Measurements from ENCODE around the gene KIF26A. TPM values are rescaled to one million over a fixed set of nuclear protein-coding genes. Genes with fewer than 3 reads are reported as not detected.

KIF26A gene
- total RNA-seq, 1 donor from 2014 or later, result 20.0 TPM

GRCh38 chr14:104220215-104221070, 82.1 kb downstream of the KIF26A start:
- H3K9me3 Mint-ChIP-seq, result no peaks in the 10 kb centered on the region
- peaks cover 26% of the 10 kb centered on the region for H3K4me1 Mint-ChIP-seq
- no peak overlapping the region for H3K4me3 Mint-ChIP-seq
- no peaks in the 10 kb centered on the region for H3K36me3 Mint-ChIP-seq
- no peak for DNase-seq (ENCODE audit: low spot score in 2 of 2, unreplicated experiment in 2 of 2)
- no peak overlapping the region for H3K27ac Mint-ChIP-seq
- H3K27me3 Mint-ChIP-seq (ENCODE audit: low read depth), result peaks cover 8% of the 10 kb centered on the region
- no peak for TF ChIP-seq CTCF (IDR thresholded peaks at IDR 0.05; ENCODE audit: unreplicated experiment)

DNA sequence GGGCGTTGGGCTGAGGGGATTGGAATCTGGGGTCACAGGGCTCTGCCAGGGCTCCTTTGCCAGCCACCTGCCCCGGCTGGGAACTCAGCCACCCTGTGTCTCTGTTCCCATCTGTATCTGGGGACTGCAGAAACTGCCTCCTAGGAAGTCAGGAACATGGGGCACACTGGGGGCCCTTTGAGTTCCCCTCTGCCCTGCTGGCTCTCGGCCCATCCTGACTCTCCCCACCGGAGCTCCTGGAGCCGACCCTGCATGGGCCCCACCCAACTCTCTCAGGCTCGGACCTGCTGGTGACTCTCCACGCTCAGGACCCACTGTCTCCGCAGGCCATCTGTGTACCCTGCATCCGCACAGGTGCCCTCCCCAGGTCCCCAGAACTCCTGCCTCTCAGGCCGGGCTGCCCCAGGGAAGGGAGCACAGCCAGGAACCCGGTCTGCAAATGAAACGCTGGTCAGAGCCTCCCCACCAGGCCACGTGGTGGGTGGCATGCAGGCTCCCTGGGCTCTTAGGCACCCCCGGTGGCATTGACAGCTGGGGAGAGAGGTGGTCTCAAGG, 82.8 kb downstream of the KIF26A start:
- no peaks in the 10 kb centered on the region for H3K36me3 Mint-ChIP-seq
- TF ChIP-seq CTCF (IDR thresholded peaks at IDR 0.05; ENCODE audit: unreplicated experiment), result no peak
- H3K9me3 Mint-ChIP-seq, result no peaks in the 10 kb centered on the region
- no peak overlapping the region for H3K27ac Mint-ChIP-seq
- H3K4me3 Mint-ChIP-seq, result no peak overlapping the region
- DNase-seq (ENCODE audit: low spot score in 2 of 2, unreplicated experiment in 2 of 2), result no peak
- peaks cover 29% of the 10 kb centered on the region for H3K4me1 Mint-ChIP-seq
- H3K27me3 Mint-ChIP-seq (ENCODE audit: low read depth), result peaks cover 8% of the 10 kb centered on the region

DNA sequence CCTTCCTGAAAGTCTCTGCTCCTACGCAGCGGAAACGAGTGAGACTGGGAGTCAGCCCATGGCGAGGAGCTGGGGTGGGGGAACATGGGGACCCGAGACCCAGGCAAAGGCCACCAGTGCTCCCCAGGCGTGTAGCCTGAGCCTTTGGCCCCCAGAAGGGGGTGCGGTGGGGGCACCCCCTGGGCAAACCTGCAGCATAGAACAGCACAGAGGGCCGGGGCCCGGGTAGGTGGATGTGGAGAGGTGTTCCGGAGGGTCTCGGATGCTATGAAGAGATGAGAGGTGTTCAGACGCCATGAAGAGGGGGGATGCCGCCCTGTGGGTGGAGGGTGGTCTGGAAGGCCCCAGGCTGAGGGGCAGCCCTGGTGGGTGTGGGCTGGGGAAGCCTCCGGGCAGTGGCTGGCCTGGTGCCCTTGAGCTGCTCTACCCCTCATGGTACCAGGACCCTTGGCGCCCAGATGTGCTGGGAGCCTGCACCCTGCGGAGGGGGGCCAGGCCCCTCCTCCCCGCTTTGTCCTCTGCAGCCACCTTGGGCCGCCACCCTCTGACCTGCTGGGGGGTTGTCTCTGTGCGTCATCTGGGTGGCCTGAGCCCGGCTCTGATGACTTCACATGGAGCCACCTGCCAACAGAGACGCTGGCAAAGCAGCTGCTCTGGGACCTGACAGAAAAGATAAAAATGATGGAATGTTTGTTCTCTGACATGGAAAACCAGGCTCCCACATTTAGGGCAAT, 83.4 kb downstream of the KIF26A start:
- Mint-ChIP-seq H3K4me3 (no peak overlapping the region), H3K9me3 (no peaks in the 10 kb centered on the region), H3K4me1 (peaks cover 32% of the 10 kb centered on the region), H3K27ac (no peak overlapping the region), H3K36me3 (no peaks in the 10 kb centered on the region), H3K27me3 (ENCODE audit: low read depth) (peaks cover 6% of the 10 kb centered on the region)
- no peak for TF ChIP-seq CTCF (IDR thresholded peaks at IDR 0.05; ENCODE audit: unreplicated experiment)
- DNase-seq (ENCODE audit: low spot score in 2 of 2, unreplicated experiment in 2 of 2), result no peak

DNA sequence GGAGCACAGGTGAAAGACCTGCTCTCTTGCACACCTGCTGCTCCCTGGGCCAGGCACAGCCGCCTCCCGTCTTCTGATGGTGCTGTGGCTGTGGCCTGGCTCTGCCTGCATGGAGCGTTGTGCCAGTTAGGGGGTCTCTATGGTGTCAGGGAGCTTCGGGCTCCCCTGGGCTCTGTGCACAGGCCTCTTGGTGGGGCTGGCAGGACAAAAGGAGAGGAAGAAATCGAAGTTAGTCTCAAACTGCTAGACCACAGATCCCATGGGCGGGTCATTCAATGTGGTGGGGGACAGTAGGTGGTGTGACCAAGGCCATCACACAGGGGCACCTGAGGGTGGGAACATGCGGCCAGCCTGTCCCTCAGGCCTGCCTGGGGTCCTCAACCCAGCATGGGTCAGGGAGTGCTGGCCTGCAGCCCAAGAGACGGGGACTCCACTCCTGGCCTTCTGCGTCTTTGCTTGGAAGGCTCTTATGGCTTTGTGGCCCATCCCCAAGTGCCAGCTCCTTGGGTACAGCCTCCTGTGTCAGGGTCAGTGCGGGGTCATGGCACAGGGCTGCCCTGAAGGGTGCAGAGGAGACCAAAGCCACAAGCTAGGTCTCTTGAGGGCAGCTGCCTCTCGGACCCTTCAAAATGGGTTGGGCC, 84.1 kb downstream of the KIF26A start:
- no peak for DNase-seq (ENCODE audit: low spot score in 2 of 2, unreplicated experiment in 2 of 2)
- Mint-ChIP-seq H3K4me1 (peaks cover 32% of the 10 kb centered on the region), H3K9me3 (no peaks in the 10 kb centered on the region), H3K27me3 (ENCODE audit: low read depth) (peaks cover 6% of the 10 kb centered on the region), H3K4me3 (no peak overlapping the region), H3K36me3 (no peaks in the 10 kb centered on the region), H3K27ac (peak overlapping the region; percentile 43)
- TF ChIP-seq CTCF (IDR thresholded peaks at IDR 0.05; ENCODE audit: unreplicated experiment), result no peak
